SK-N-SH (cell line): ENCODE data around the gene DFFB. TPM values are rescaled to one million over a fixed set of nuclear protein-coding genes. Genes with fewer than 3 reads are reported as not detected.

Experiments
- CTCF ChIA-PET: fragments of 300-600, 350-600 bp; formaldehyde crosslinking; extraction: SDS; loops from one replicate; lab custom pipeline; 2021; lab: Yijun Ruan, JAX
- POLR2A ChIA-PET: fragments of 350-600 bp; sonication (Branson Sonifier 250); formaldehyde crosslinking; extraction: SDS; loops from one replicate; lab custom pipeline; 2020; ENCODE audit warnings: antibody characterized with exemption, inconsistent platforms; lab: Yijun Ruan, JAX
- DNase-seq: peaks from one replicate; pipeline ENCODE4 v3.0.0; 2012
- H2AFZ ChIP-seq: fragments of 200-600 bp; sonication (generic); 2 replicates; pipeline ENCODE4 v1.8.1; 2016; ENCODE audit warnings: antibody characterized with exemption, mild to moderate bottlenecking, low read depth
- H3F3A ChIP-seq: fragments of 200-600 bp; sonication (generic); replicated peaks from 2 replicates; pipeline ENCODE3; 2016; ENCODE audit warnings: antibody characterized with exemption, mild to moderate bottlenecking; ENCODE audit not compliant: insufficient read depth
- H3K27ac ChIP-seq, 2 experiments: fragments of 200-500 bp in 1 of 2; fragments of 200-600 bp in 1 of 2; sonication (Bioruptor generic) in 1 of 2; sonication (generic), shearing (Covaris generic) in 1 of 2; 2 replicates each; pipeline versions ENCODE4 v1.5.1 to v1.6.1; 2014 to 2016; ENCODE audit warnings: low read depth in 2 of 2, inconsistent platforms in 1 of 2, low read length in 1 of 2, mild to moderate bottlenecking in 1 of 2, mixed read lengths in 1 of 2
- H3K27me3 ChIP-seq: fragments of 200-600 bp; sonication (generic), shearing (Covaris generic); 2 replicates; pipeline ENCODE4 v1.6.1; 2016; ENCODE audit warnings: mixed run types; ENCODE audit not compliant: insufficient read depth
- H3K36me3 ChIP-seq, 2 experiments: fragments of 200-500 bp in 1 of 2; fragments of 200-600 bp in 1 of 2; sonication (Bioruptor generic) in 1 of 2; sonication (generic) in 1 of 2; replicated peaks in 1 of 2; 2 replicates each; pipeline versions ENCODE3 to v1.5.1; 2014 to 2016; ENCODE audit warnings: low read length in 1 of 2, mild to moderate bottlenecking in 1 of 2; ENCODE audit not compliant: insufficient read depth in 2 of 2, control insufficient read depth in 1 of 2
- H3K4me1 ChIP-seq, 2 experiments: fragments of 200-500 bp in 1 of 2; fragments of 200-600 bp in 1 of 2; sonication (Bioruptor generic) in 1 of 2; sonication (generic), shearing (Covaris generic) in 1 of 2; 2 replicates each; pipeline versions ENCODE4 v1.5.1 to v1.6.1; 2014 to 2016; ENCODE audit warnings: low read depth in 1 of 2, low read length in 1 of 2, mixed run types in 1 of 2; ENCODE audit not compliant: insufficient read depth in 2 of 2, control insufficient read depth in 1 of 2
- H3K4me2 ChIP-seq: fragments of 200-600 bp; sonication (generic), shearing (Covaris generic); 2 replicates; pipeline ENCODE4 v1.6.1; 2017; ENCODE audit warnings: mixed run types
- H3K4me3 ChIP-seq, 2 experiments: fragments of 200-500 bp in 1 of 2; fragments of 200-600 bp in 1 of 2; sonication (Bioruptor generic) in 1 of 2; sonication (generic), shearing (Covaris generic) in 1 of 2; 2 replicates each; pipeline versions ENCODE4 v1.5.1 to v1.8.1; 2014 to 2016; ENCODE audit warnings: low read depth in 2 of 2, inconsistent platforms in 1 of 2, low read length in 1 of 2, mild to moderate bottlenecking in 1 of 2, mixed read lengths in 1 of 2, moderate library complexity in 1 of 2
- H3K79me2 ChIP-seq: fragments of 200-600 bp; sonication (generic); 2 replicates; pipeline ENCODE4 v1.8.1; 2017; ENCODE audit warnings: mild to moderate bottlenecking; ENCODE audit not compliant: insufficient read depth
- H3K9ac ChIP-seq: fragments of 200-600 bp; sonication (generic); 2 replicates; pipeline ENCODE4 v1.6.1; 2017; ENCODE audit warnings: mixed run types
- H3K9me2 ChIP-seq: fragments of 200-600 bp; sonication (generic); 2 replicates; pipeline ENCODE4 v1.6.1; 2017; ENCODE audit warnings: mixed run types
- H3K9me3 ChIP-seq: fragments of 200-600 bp; sonication (generic); 2 replicates; pipeline ENCODE4 v1.6.1; 2017; ENCODE audit warnings: mixed run types, mild to moderate bottlenecking, moderate library complexity
- H4K20me1 ChIP-seq: fragments of 200-600 bp; sonication (generic); 2 replicates; pipeline ENCODE4 v1.6.1; 2017; ENCODE audit warnings: mild to moderate bottlenecking, mixed run types; ENCODE audit not compliant: insufficient read depth
- EP300 ChIP-seq, 2 experiments: IDR thresholded peaks; 2 replicates each; pipeline versions ENCODE4 v1.4.0 to v1.6.1; 2012; ENCODE audit warnings: borderline replicate concordance in 1 of 2, low read depth in 1 of 2, low read length in 1 of 2
- WGBS: methylation state at CpG from one replicate; pipeline ENCODE4 v1.1.6; 2017; ENCODE audit warnings: low lambda C conversion rate; 5-methylcytosine and 5-hydroxymethylcytosine counted together
- polyA plus RNA-seq, 3 experiments: library from polyadenylated mRNA; depleted of rRNA; stranded (reverse); fragments of >200 nt; gene quantifications; 2 replicates each; pipeline ENCODE4 v1.2.3, GENCODE V29; 2012

Gene DFFB
- polyA plus RNA-seq, 1 of the 3 experiments (the other 2 are of a cell fraction): 8.2 TPM

GRCh38 chr1:3932156-3932919 is 75.1 kb downstream of the DFFB start:
- H3K4me3 ChIP-seq: no peak overlapping the region
- H2AFZ ChIP-seq: no peak overlapping the region
- H3K27me3 ChIP-seq: no peaks in the 10 kb centered on the region
- H3K9me2 ChIP-seq: no peaks in the 10 kb centered on the region
- no peaks in the 10 kb centered on the region for H3F3A ChIP-seq
- no peak overlapping the region for H3K4me2 ChIP-seq
- H4K20me1 ChIP-seq: no peaks in the 10 kb centered on the region
- 30% methylated on average over 16 of the region's 21 CpGs for WGBS
- no peaks in the 10 kb centered on the region for H3K9me3 ChIP-seq
- no peaks in the 10 kb centered on the region for H3K36me3 ChIP-seq
- H3K79me2 ChIP-seq: no peaks in the 10 kb centered on the region
- TF ChIP-seq EP300 (IDR thresholded peaks at IDR 0.05; ENCODE audit: borderline replicate concordance in 1 of 2, low read depth in 1 of 2, low read length in 1 of 2): no peak
- no peaks in the 10 kb centered on the region for H3K4me1 ChIP-seq
- no peak overlapping the region for H3K9ac ChIP-seq
- no peak for DNase-seq
- POLR2A ChIA-PET: no interaction called here
- H3K27ac ChIP-seq: no peak overlapping the region
- CTCF ChIA-PET: no interaction called here

Other genes starting within 250 kb of the DFFB start
- gene MEGF6, start 246.0 kb upstream of the DFFB start, polyA plus RNA-seq (2012; rRNA removed): 5.8 and 7.6 TPM in 2 replicates
- 25.9 and 35.5 TPM in 2 replicates for gene TPRG1L, start 232.5 kb upstream of the DFFB start, polyA plus RNA-seq (2012; rRNA removed)
- gene WRAP73, start 207.4 kb upstream of the DFFB start, polyA plus RNA-seq (2012; rRNA removed): 61.9 and 67.8 TPM in 2 replicates
- 0.21 and 0.64 TPM in 2 replicates for gene TP73, start 205.0 kb upstream of the DFFB start, polyA plus RNA-seq (2012; rRNA removed)
- gene CCDC27, start 105.0 kb upstream of the DFFB start, polyA plus RNA-seq (2012; rRNA removed): not detected in 2 replicates
- gene SMIM1, start 84.7 kb upstream of the DFFB start, polyA plus RNA-seq (2012; rRNA removed): 5.9 and 6.1 TPM in 2 replicates
- 26.9 and 34.6 TPM in 2 replicates for gene LRRC47, start 61.0 kb upstream of the DFFB start, polyA plus RNA-seq (2012; rRNA removed)
- gene CEP104, start 265 bp upstream of the DFFB start, polyA plus RNA-seq (2012; rRNA removed): 19.2 and 22.7 TPM in 2 replicates
- gene C1orf174, start 42.8 kb downstream of the DFFB start, polyA plus RNA-seq (2012; rRNA removed): 21.4 and 22.8 TPM in 2 replicates